HepG2 (cell line): ENCODE measurements around the gene NPEPL1. TPM values are rescaled to one million over a fixed set of nuclear protein-coding genes. Genes with fewer than 3 reads are reported as not detected.

Source experiments
- ATAC-seq: fragments of 200-7000 bp; cut with Tn5 transposase; 3 replicates; pipeline ENCODE4 v1.9.1; 2020; ENCODE audit warnings: mild to moderate bottlenecking, moderate library complexity
- BruUV-seq: library from RNA; stranded (reverse); fragments of 400-500 nt; replicated peaks from 2 replicates; lab custom pipeline; 2021; lab: Mats Ljungman, UMichigan
- CTCF ChIA-PET: fragments of 300-600 bp; formaldehyde crosslinking; extraction: SDS; loops from one replicate; lab custom pipeline; 2021; ENCODE audit warnings: low total read pairs, inconsistent platforms, low intra/inter-chr PET ratio; lab: Yijun Ruan, JAX
- POLR2A ChIA-PET: fragments of 350-600 bp; sonication (Branson Sonifier 250); formaldehyde crosslinking; loops from one replicate; lab custom pipeline; 2020; ENCODE audit warnings: antibody characterized with exemption, inconsistent platforms; lab: Yijun Ruan, JAX
- DNase-seq: peaks from one replicate; pipeline ENCODE4 v3.0.0-alpha.2; 2015; ENCODE audit warnings: low spot score
- FAIRE-seq: peaks from 3 replicates; lab custom pipeline; 2011; peaks lifted over from hg19 to GRCh38; lab: Jason Lieb, UNC
- H2AFZ ChIP-seq: one replicate; pipeline ENCODE4 v1.6.1; 2011; ENCODE audit warnings: low read length, inconsistent platforms
- H3K27ac ChIP-seq: fragments of 300-600 bp; 3 replicates; pipeline ENCODE4 v1.8.0; 2011; ENCODE audit warnings: mixed run types, mild to moderate bottlenecking, mixed read lengths, low read length, inconsistent platforms; ENCODE audit not compliant: insufficient read depth; ENCODE audit errors: extremely low read length
- H3K27me3 ChIP-seq, 2 experiments: fragments of 200-600 bp in 1 of 2; 2 replicates in 1 of 2; 3 replicates in 1 of 2; pipeline versions ENCODE4 v1.6.0 to v1.8.0; 2011; ENCODE audit warnings: low read length in 2 of 2, mild to moderate bottlenecking in 2 of 2, moderate library complexity in 2 of 2, inconsistent platforms in 1 of 2; ENCODE audit not compliant: insufficient read depth in 2 of 2, control insufficient read depth in 1 of 2
- H3K36me3 ChIP-seq, 2 experiments: fragments of 200-600 bp in 1 of 2; replicated peaks in 1 of 2; 2 replicates in 1 of 2; 3 replicates in 1 of 2; pipeline versions ENCODE4 v1.5.1 to v1.8.0; 2011; ENCODE audit warnings: low read length in 2 of 2, inconsistent platforms in 1 of 2; ENCODE audit not compliant: insufficient read depth in 2 of 2, control insufficient read depth in 1 of 2
- H3K4me1 ChIP-seq: 2 replicates; pipeline ENCODE4 v1.5.1; 2012; ENCODE audit warnings: low read length, inconsistent platforms; ENCODE audit not compliant: insufficient read depth
- H3K4me2 ChIP-seq: 2 replicates; pipeline ENCODE4 v1.6.0; 2011; ENCODE audit warnings: low read depth, low read length, inconsistent platforms
- H3K4me3 ChIP-seq, 3 experiments: fragments of 200-600 bp in 1 of 3; sonication (generic), shearing (Covaris generic) in 1 of 3; replicated peaks in 1 of 3; 2 replicates each; pipeline ENCODE4 v1.5.1; 2011 to 2016; ENCODE audit warnings: low read length in 3 of 3, inconsistent platforms in 2 of 3, low read depth in 2 of 3, mild to moderate bottlenecking in 2 of 3, control low read depth in 1 of 3, mixed read lengths in 1 of 3; ENCODE audit not compliant: insufficient read depth in 1 of 3
- H3K79me2 ChIP-seq: one replicate; pipeline ENCODE4 v1.6.1; 2011; ENCODE audit warnings: low read length, inconsistent platforms; ENCODE audit not compliant: insufficient read depth
- H3K9ac ChIP-seq: 2 replicates; pipeline ENCODE4 v1.6.0; 2011; ENCODE audit warnings: mild to moderate bottlenecking, low read depth, low read length, inconsistent platforms; ENCODE audit not compliant: insufficient read depth
- H3K9me3 ChIP-seq: 2 replicates; pipeline ENCODE4 v1.5.1; 2012; ENCODE audit warnings: mild to moderate bottlenecking, low read length
- H4K20me1 ChIP-seq: 2 replicates; pipeline ENCODE4 v1.6.0; 2011; ENCODE audit warnings: inconsistent platforms, mild to moderate bottlenecking, low read length, moderate library complexity; ENCODE audit not compliant: insufficient read depth
- MAFF ChIP-seq: IDR thresholded peaks from 2 replicates; pipeline ENCODE4 v1.6.1; 2011; ENCODE audit warnings: low read depth, low read length, improper control_type of control experiment
- PHB2 ChIP-seq: fragments of 450-650 bp; IDR thresholded peaks from 2 replicates; pipeline ENCODE4 v1.6.1; 2018; ENCODE audit not compliant: partially characterized antibody
- REXO4 ChIP-seq: sonication (generic); formaldehyde crosslinking; IDR thresholded peaks from 2 replicates; pipeline ENCODE4 v1.8.0; 2022; ENCODE audit warnings: missing genetic modification reagents, mild to moderate bottlenecking, borderline replicate concordance
- ZNF776 ChIP-seq: sonication (generic); formaldehyde crosslinking; IDR thresholded peaks from 2 replicates; pipeline ENCODE4 v1.4.0; 2020; ENCODE audit warnings: mild to moderate bottlenecking, missing genetic modification reagents
- WGBS: methylation state at CpG from one replicate; pipeline ENCODE4 v1.1.6; 2017; ENCODE audit warnings: low lambda C conversion rate; 5-methylcytosine and 5-hydroxymethylcytosine counted together
- in situ Hi-C: cut with HindIII; loops from 2 replicates; pipeline ENCODE4 v1.10.0; 2017; ENCODE audit warnings: low pct_unique_long_range_greater_than_20kb; ENCODE audit not compliant: extremely low pct_ligation_motif_present
- intact Hi-C: fragments of 100-400 bp; cut with micrococcal nuclease; formaldehyde crosslinking; loops from one replicate; pipeline ENCODE4 v1.10.0; 2022; ENCODE audit not compliant: unreplicated experiment
- polyA plus RNA-seq, 8 experiments: library from polyadenylated mRNA; depleted of rRNA in 3 of 8; stranded (reverse) in 7 of 8; unstranded in 1 of 8; fragments of >200 nt; fragmentation: Illumina TruSeq in 4 of 8; extraction: Trizol in 4 of 8; gene quantifications; 2 replicates each; pipeline versions ENCODE4 v1.2.1 to v1.2.3, GENCODE V29; 2011 to 2016; ENCODE audit warnings: low read depth in 4 of 8, missing spikeins in 1 of 8, mixed read lengths in 1 of 8; ENCODE audit not compliant: insufficient read depth in 1 of 8
- total RNA-seq, 5 experiments: library from RNA; depleted of rRNA; stranded (reverse); fragments of >200 nt; fragmentation: Illumina TruSeq; extraction: Trizol; gene quantifications; 2 replicates each; pipeline ENCODE4 v1.2.3, GENCODE V29; 2016; ENCODE audit warnings: low read depth in 1 of 5
- TF ChIP-seq, protein P1 (sequence below): sonication (generic); formaldehyde crosslinking; IDR thresholded peaks from 2 replicates; pipeline ENCODE4 v1.4.0; 2020; ENCODE audit warnings: mild to moderate bottlenecking, missing genetic modification reagents

The NPEPL1 gene
- total and polyA plus RNA-seq, 2 of the 13 experiments (the other 11 are each of a cell fraction or from before 2014, with no cell fraction given) = 4.1 to 7.5 TPM

DNA sequence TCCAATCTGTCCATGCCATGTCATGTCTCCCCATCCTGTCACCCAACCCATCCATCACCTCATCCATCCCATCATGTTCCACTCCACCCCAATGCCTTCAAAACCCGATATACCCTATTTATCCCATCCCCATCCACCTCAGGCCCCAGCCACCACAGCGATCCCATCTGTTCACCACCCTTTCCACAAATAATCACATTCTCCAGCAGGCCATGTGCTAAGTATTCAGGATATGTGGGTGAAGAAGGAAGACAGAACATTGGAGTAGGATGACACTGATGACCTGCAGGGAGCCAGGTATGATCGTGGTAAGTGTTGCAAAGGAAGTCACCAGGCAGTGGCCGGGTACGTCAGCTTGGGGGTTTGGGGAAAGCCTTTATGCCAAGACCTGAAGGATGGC is 48.8 kb downstream of the NPEPL1 start:
- ATAC-seq (no peak), FAIRE-seq (no peak), DNase-seq (no peak)
- WGBS = 3% methylated on average over 5 of the region's 5 CpGs
- TF ChIP-seq PHB2 (peak; percentile 47), ZNF776 (no peak)
- TF ChIP-seq, protein P1, sequence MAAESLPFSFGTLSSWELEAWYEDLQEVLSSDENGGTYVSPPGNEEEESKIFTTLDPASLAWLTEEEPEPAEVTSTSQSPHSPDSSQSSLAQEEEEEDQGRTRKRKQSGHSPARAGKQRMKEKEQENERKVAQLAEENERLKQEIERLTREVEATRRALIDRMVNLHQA = no peak
- H3K27me3 ChIP-seq = peaks cover 3 to 23% of the 10 kb centered on the region in 2 experiments; a peak in 3 of 5 replicates
- in situ Hi-C loops = no loop called here
- H3K4me1 ChIP-seq = no peaks in the 10 kb centered on the region
- H3K4me3 ChIP-seq = no peak overlapping the region
- no peaks in the 10 kb centered on the region for H3K36me3 ChIP-seq
- H3K27ac ChIP-seq = no peak overlapping the region
- no peak overlapping the region for H3K4me2 ChIP-seq
- H2AFZ ChIP-seq = no peak overlapping the region
- H3K9me3 ChIP-seq = no peaks in the 10 kb centered on the region
- intact Hi-C loops = no loop called here
- no peak overlapping the region for H3K9ac ChIP-seq
- no peaks in the 10 kb centered on the region for H4K20me1 ChIP-seq
- H3K79me2 ChIP-seq = no peaks in the 10 kb centered on the region
- ChIA-PET POLR2A (no interaction called here), CTCF (no interaction called here)
- no TSS peak for BruUV-seq

DNA sequence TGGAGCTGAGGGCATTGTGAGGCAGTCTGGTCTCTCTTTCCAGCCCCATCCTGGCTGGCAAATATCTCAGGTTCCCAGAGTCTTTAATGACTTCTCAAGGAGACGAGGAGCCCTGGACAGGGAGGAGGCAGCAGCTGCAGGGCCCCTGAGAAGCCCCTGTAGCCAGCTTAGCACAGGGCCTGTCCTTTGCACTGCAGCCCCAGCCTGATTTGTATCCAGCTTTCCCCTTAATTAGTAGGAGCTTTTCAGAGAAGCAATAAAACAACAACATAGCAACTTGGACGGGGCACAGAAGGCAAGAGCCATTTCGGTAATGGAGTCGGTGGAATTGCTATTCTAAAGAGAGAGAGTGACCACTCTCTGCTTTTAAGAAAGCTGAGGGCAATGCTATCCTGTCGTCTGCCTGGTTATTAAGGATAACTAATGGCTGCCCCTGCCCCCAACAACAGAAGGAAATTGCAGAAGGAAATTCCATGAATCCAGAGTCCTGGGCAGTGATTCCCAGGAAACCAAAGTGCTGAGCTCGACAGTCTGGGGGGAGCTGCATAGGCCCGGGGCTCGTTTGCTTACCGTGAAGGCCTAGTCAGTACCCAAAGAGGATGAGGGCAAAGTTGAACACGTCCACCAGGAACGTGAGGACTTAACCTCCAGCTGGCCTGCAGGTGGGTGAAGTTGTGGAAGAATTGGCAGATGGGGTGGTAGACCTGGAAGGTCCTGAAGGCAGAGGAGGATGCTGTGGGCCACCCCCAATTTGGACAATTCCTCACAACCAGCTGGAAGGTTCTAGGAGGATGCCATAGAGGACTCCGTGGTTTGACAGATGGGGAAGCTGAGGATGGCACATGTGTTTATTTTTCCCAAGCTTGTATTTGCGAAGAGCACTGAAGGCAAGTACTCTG is 50.3 kb downstream of the NPEPL1 start:
- FAIRE-seq = no peak
- no peaks in the 10 kb centered on the region for H3K79me2 ChIP-seq
- no peak overlapping the region for H3K4me3 ChIP-seq
- no peaks in the 10 kb centered on the region for H3K9me3 ChIP-seq
- ChIA-PET POLR2A (no interaction called here), CTCF (no interaction called here)
- no peak for ATAC-seq
- no peak overlapping the region for H3K27ac ChIP-seq
- H3K36me3 ChIP-seq = no peaks in the 10 kb centered on the region
- no peak overlapping the region for H2AFZ ChIP-seq
- intact Hi-C loops (loop anchor here (1.0 kb wide), 1 partner anchor 14 kb away; no protein-coding TSS in a partner anchor), in situ Hi-C loops (no loop called here)
- 2% methylated on average over 13 of the region's 13 CpGs for WGBS
- no peak for DNase-seq
- no peaks in the 10 kb centered on the region for H3K4me1 ChIP-seq
- TF ChIP-seq REXO4 (CRISPR knock-in tag) (no peak), MAFF (peak; percentile 3; the same call in 1 of the 2 replicates)
- no peaks in the 10 kb centered on the region for H4K20me1 ChIP-seq
- no TSS peak for BruUV-seq
- peaks cover 4 to 30% of the 10 kb centered on the region in 2 experiments; a peak in 3 of 5 replicates for H3K27me3 ChIP-seq
- no peak overlapping the region for H3K9ac ChIP-seq
- no peak overlapping the region for H3K4me2 ChIP-seq
